GM13976 (cell line): ENCODE data around the gene TNFRSF14.
"Not testable (repeated sequence)": the region's sequence is repeated elsewhere in the genome, so short reads cannot be mapped to it uniquely, and the experiment has no call there.

Experiments used
- DNase-seq: peaks from one replicate; pipeline ENCODE4 v3.0.0; 2012; ENCODE audit warnings: low spot score
- CTCF ChIP-seq: IDR thresholded peaks from 2 replicates; pipeline ENCODE4 v1.5.1; 2012; ENCODE audit warnings: borderline replicate concordance, mild to moderate bottlenecking; ENCODE audit not compliant: insufficient read depth; ENCODE audit errors: extremely low read depth, missing control alignments, control extremely low read depth
- in situ Hi-C: fragments of 300-500 bp; cut with MboI; formaldehyde crosslinking; loops from one replicate; pipeline ENCODE4 v1.12.0; 2022; ENCODE audit warnings: low sequenced_read_pairs, mixed read lengths, inconsistent platforms; ENCODE audit not compliant: unreplicated experiment

Gene TNFRSF14

DNA sequence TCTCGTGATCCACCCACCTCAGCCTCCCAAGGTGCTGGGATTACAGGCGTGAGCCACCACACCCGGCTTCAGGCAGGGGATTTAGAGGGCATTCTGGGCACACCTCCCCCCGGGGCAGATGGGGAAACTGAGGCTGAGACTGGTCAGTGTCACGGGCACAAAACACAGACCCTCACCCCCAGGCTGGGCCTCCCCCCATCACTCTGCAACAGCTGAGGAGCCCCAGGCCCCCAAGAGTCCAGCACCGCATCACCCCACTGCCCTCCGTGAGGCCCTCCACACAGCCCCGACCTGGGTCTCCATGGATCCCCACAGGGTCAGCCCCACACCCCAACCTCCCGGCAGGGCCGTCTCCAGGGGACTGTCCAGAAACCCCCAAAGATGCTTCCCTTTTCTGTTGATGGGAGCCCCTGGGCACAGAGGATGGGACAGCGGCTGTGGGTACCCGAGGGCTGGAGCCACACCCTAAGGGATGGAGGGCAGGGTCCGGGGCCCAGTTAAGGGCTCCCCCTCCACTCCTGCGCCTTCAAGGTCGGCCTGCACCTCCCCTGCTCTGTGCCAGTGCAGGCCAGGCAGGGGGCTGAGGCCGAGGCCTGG, 11.0 kb downstream of the TNFRSF14 start:
- TF ChIP-seq CTCF, result no peak
- DNase-seq, result no peak
- in situ Hi-C loops, result no loop called here

DNA sequence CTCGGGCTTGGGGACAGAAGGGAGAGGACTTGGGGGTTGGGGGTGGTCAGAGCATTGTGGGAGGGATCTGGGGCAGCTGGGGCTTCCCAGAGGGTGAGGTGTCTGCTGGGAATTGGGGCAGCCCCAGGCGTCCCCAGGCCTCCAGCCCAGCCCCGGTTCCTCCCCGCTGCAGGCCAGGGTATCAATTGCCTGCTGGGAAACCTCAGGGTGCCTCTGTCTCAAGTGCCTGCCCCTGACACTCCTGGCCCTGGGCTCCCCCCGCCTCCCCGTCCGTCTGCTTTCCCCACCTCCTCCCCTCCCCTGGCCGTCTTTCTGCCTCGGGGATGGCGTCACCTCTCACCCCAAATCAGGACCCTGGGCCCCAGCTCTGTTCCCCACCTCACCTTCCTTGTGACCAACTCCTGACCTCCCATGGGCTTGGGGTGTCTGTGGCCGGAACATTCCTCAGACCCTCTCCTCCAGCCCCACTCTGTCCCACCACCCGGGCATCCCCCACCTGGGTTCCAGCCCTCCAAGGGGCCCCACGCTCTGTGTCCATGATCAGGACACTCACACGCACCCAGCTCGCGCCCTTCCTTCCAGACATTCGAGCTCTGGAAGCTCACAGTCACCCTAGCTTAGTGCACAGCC, 12.1 kb downstream of the TNFRSF14 start:
- in situ Hi-C loops, DNase-seq: not testable (repeated sequence)

DNA sequence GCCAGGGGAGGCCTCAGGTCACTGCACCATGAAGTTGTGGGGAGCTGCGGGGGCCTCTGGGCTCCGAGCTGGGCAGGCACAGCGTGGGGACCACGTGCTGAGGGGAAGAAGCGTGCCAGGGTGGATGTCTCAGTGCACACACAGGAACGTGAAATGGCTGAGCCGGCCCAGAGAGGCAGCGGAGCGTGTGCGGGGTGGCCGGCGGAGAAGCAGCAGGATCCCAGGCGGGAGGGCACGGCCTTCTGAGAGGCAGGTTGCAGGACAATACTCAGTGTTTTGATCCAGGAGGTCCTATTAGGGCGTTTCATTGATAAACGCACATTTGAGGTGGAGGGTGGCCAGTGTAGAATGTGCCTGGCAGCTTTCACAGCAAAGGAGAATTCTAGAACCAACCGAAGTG, 12.9 kb downstream of the TNFRSF14 start:
- TF ChIP-seq CTCF, result no peak
- in situ Hi-C loops, result no loop called here
- DNase-seq, result no peak

- DNase-seq, in situ Hi-C loops: not testable (repeated sequence)
These were observed 13.5 kb downstream of the TNFRSF14 start for GRCh38 chr1:2569703-2570102.

DNA sequence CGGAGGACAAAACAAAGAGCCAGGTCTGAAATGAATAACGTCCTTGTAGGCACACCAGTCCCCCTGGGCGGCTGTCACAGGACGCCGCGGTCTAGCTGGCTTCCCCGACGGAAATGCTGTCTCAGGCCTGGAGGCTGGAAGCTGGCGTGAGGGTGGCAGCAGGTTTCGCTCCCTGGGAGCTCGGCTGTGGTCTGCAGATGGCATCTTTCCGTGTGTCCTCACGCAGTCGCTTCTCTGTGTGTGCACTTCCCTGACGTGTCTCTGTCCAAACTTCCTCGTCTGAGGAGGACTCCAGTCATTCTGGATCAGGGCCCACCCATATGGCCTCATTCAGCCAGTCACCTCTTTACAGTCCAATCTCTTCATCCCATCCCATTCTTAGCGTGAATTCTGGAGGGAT, 14.2 kb downstream of the TNFRSF14 start:
- in situ Hi-C loops, result no loop called here
- no peak for TF ChIP-seq CTCF
- DNase-seq, result no peak

GRCh38 chr1:2571348-2571747, 15.2 kb downstream of the TNFRSF14 start:
- no peak for TF ChIP-seq CTCF
- in situ Hi-C loops, result no loop called here
- no peak for DNase-seq

DNA sequence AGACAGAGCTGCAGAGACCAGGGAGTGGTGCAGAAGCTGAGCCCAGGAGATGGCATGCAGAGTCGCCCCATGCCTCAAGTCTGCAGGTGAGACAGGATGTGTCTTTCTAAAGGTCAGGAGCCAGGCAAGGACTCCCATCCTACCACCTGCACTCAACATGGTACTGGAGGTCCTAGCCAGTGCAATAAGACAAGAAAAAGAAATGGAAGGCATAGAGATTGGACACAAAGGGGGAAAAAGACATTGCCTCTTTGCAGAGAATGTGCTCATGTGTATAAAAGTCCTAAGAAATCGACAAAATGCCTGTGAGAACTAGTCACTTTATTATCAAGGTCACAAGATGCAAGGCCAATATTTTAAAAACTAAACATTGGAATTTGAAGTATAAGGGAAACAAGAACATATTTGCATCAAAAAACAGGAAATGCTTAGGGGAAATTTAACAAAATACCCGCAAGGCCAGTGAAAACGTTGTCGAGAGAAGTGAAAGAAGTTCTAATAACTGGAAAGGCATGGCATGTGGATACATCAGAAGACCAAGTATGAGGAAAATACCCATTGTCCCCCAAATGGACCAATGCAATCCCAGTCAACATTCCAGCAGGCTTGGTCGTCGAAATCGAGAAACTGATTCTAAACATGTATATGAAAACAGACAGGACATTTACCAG, 17.2 kb downstream of the TNFRSF14 start:
- in situ Hi-C loops, result no loop called here
- no peak for DNase-seq
- no peak for TF ChIP-seq CTCF
